HUES64 (cell line): ENCODE measurements around the gene TNFRSF14. TPM values are rescaled to one million over a fixed set of nuclear protein-coding genes. Genes with fewer than 3 reads are reported as not detected.

Source experiments
- H3K27ac ChIP-seq: 2 replicates; pipeline ENCODE4 v1.7.0; 2013; ENCODE audit warnings: low read depth, low read length, inconsistent platforms
- H3K27me3 ChIP-seq: 2 replicates; pipeline ENCODE4 v1.6.1; 2013; ENCODE audit warnings: mild to moderate bottlenecking, low read length; ENCODE audit not compliant: insufficient read depth
- H3K36me3 ChIP-seq: 2 replicates; pipeline ENCODE4 v1.6.1; 2013; ENCODE audit warnings: mild to moderate bottlenecking, low read length; ENCODE audit not compliant: insufficient read depth
- H3K4me1 ChIP-seq: 2 replicates; pipeline ENCODE4 v1.6.1; 2013; ENCODE audit warnings: mild to moderate bottlenecking, low read length, moderate library complexity; ENCODE audit not compliant: insufficient read depth
- H3K4me3 ChIP-seq: 2 replicates; pipeline ENCODE4 v1.5.1; 2013; ENCODE audit warnings: mild to moderate bottlenecking, low read length, moderate library complexity
- H3K9ac ChIP-seq: 2 replicates; pipeline ENCODE4 v1.6.1; 2013; ENCODE audit warnings: mild to moderate bottlenecking, low read depth, low read length
- H3K9me3 ChIP-seq: 2 replicates; pipeline ENCODE4 v1.6.1; 2013; ENCODE audit warnings: low read depth, low read length; ENCODE audit not compliant: insufficient read depth
- WGBS: fragments of 150-250, 120-280 bp; methylation state at CpG from one replicate; pipeline ENCODE4 v1.1.7; 2013; ENCODE audit warnings: missing lambda C conversion rate; 5-methylcytosine and 5-hydroxymethylcytosine counted together
- polyA plus RNA-seq, 2 experiments: library from polyadenylated mRNA; stranded (reverse); fragments of 50-300 nt; gene quantifications; one replicate each; pipeline ENCODE4 v1.2.3, GENCODE V29; 2013

TNFRSF14 gene
- 0.40 TPM for polyA plus RNA-seq (2013, experiment 1 of 2)
- polyA plus RNA-seq (2013, experiment 2 of 2): 0.44 TPM

DNA sequence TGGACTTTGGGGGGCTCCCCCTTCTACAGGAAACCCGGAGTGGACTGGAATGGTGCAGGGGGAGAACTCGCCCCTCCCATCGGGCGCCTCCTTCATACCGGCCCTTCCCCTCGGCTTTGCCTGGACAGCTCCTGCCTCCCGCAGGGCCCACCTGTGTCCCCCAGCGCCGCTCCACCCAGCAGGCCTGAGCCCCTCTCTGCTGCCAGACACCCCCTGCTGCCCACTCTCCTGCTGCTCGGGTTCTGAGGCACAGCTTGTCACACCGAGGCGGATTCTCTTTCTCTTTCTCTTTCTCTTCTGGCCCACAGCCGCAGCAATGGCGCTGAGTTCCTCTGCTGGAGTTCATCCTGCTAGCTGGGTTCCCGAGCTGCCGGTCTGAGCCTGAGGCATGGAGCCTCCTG is at the start of gene TNFRSF14:
Gene TNFRSF14 (plus strand): TSS at position 95 of the 401 bp plus-strand sequence. CDS start 294 bp downstream, at position 389.
- Histone ChIP-seq H3K36me3 (no peaks in the 10 kb centered on the region), H3K4me1 (0 out of 2 replicates have a peak, but pooled peaks cover 5% of the 10 kb centered on the region), H3K27ac (no peak within 1 kb of the TSS), H3K4me3 (no peak within 1 kb of the TSS), H3K9me3 (no peaks in the 10 kb centered on the region), H3K27me3 (no peaks in the 10 kb centered on the region), H3K9ac (no peak within 1 kb of the TSS)
- 57% methylated on average over 15 of the region's 16 CpGs for WGBS

DNA sequence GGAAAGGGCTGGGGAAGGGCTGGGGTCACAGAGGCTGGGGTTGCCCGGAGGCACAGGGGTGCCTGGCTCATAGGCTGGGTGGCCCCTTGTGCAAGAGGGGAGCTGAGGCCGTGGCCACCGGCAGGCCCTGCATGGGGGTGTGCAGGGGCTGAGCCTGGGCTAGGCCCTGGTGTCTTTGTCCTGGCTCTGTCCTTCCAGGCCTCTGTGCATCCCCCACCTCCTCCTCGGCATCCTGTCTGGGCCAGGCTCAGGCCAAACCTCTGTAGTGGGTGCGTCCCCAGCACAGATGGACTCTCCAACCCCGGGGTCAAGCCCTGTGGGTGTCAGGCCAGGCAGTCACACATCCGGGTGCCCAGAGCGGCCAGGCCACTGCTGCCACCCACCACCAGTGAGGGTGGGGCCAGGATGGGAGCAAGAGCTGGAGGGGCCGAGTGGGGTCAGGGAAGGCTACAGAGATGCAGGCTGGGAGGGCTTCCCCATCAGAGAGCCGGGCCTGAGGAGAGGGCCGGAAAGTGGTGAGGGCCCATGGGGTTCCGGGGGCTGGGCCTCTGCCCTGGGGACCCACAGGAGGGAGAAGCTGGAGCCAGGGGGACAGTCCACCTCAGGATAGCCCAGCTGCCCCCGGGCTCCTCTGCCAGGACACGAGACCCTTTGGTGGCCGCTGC is 49.1 kb upstream of the TNFRSF14 start:
- H3K36me3 ChIP-seq: peaks cover 42% of the 10 kb centered on the region
- 73% methylated on average over 15 of the region's 15 CpGs for WGBS

DNA sequence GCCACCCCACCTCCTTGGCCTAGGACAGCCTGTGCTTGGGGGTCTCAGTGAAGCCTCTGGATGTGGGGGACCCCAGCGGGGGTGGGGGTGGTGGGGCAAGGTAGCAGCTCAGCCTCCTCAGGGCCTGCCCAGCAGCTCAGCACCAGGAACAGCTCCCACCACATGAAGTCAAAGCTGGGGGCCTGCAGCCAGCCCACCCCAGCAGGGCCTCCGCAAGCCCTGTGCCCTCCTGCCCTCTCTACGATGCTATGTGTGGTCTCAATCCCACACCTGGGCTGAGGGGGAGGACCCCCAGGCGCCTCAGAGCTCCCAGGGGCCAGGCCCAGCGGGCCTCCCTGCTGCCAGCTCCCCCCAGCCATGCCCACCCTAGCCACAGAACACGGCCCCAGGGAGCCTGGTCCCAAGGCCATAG is 48.4 kb upstream of the TNFRSF14 start:
- H3K9ac ChIP-seq: no peak overlapping the region
- no peak overlapping the region for H3K27ac ChIP-seq
- H3K9me3 ChIP-seq: no peaks in the 10 kb centered on the region
- H3K27me3 ChIP-seq: no peaks in the 10 kb centered on the region
- H3K36me3 ChIP-seq: peaks cover 49% of the 10 kb centered on the region
- 90% methylated on average over 6 of the region's 6 CpGs for WGBS
- H3K4me1 ChIP-seq: no peaks in the 10 kb centered on the region
- no peak overlapping the region for H3K4me3 ChIP-seq

More for the DNA sequence above, 49.1 kb upstream of the TNFRSF14 start:
- Histone ChIP-seq H3K9me3 (no peaks in the 10 kb centered on the region), H3K27ac (no peak overlapping the region), H3K9ac (no peak overlapping the region), H3K4me1 (no peaks in the 10 kb centered on the region), H3K27me3 (no peaks in the 10 kb centered on the region), H3K4me3 (no peak overlapping the region)

DNA sequence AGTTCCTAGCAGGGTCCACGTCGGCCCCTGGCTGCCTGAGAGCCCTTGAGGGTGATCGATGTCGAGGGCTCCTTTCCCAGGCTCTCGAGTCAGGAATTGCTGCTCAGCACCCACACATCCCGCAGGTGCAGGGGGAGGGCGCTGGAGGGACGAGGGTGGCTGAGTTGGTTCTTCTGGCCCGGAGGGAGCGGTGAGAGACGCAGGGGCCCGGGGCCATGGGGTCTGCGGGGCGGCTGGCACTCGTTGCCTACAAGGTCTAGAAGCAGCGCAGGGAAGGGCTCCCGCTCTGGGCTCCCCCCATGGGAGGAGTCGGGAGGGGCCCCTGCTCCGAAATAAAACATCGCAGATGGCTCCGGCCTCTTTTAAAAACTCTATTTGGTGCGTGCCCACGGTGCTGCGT is 48.0 kb upstream of the TNFRSF14 start:
- H3K9me3 ChIP-seq: no peaks in the 10 kb centered on the region
- H3K4me3 ChIP-seq: no peak overlapping the region
- H3K27ac ChIP-seq: no peak overlapping the region
- no peaks in the 10 kb centered on the region for H3K27me3 ChIP-seq
- no peaks in the 10 kb centered on the region for H3K4me1 ChIP-seq
- no peak overlapping the region for H3K9ac ChIP-seq
- WGBS: 90% methylated on average over 23 of the region's 24 CpGs
- H3K36me3 ChIP-seq: peaks cover 53% of the 10 kb centered on the region

DNA sequence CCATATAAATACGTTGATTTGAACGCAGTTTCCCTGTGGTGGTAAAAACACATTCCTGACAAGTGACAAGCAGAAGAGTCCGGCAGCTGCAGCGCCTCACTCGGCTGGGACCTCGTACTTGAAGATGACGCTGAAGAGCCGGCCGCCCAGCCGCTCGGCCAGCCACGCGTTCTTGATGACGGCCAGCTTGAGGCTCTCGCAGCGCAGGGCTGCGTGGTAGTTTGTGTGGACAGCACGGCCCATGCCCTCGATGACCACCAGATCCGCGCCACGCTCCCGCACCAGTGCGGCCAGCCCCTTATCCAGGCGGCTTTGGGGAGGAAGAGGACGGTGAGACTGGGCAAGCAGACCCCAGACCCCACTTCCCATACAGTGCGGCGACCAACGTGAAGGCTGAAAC is 47.4 kb upstream of the TNFRSF14 start:
- no peak overlapping the region for H3K4me3 ChIP-seq
- H3K27me3 ChIP-seq: no peaks in the 10 kb centered on the region
- 97% methylated on average over 29 of the region's 29 CpGs for WGBS
- no peak overlapping the region for H3K9ac ChIP-seq
- H3K9me3 ChIP-seq: no peaks in the 10 kb centered on the region
- no peak overlapping the region for H3K27ac ChIP-seq
- peaks cover 58% of the 10 kb centered on the region for H3K36me3 ChIP-seq
- no peaks in the 10 kb centered on the region for H3K4me1 ChIP-seq

DNA sequence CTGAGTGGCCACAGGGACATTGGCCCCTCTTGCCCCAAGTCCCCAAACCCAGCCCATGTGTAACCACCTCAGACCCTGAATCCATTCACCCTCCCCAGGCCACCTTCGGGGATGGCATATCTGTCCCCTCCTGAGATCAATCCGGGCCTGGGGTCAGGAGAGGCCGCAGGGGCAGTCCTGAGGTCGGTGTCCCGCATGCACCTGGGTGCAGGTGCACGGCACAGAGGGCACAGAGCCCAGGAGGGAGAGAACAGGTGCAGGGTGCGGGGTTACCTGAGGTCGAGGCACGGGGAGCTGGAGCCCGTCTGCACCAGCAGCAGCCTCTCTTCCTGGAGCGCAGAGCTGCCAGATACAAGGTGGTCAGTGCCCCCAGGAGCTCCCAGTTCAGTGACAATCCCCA is 46.6 kb upstream of the TNFRSF14 start:
- Histone ChIP-seq H3K36me3 (peaks cover 63% of the 10 kb centered on the region), H3K9me3 (no peaks in the 10 kb centered on the region), H3K27ac (no peak overlapping the region), H3K4me3 (no peak overlapping the region), H3K4me1 (no peaks in the 10 kb centered on the region), H3K27me3 (no peaks in the 10 kb centered on the region), H3K9ac (no peak overlapping the region)
- WGBS: 94% methylated on average over 11 of the region's 11 CpGs

DNA sequence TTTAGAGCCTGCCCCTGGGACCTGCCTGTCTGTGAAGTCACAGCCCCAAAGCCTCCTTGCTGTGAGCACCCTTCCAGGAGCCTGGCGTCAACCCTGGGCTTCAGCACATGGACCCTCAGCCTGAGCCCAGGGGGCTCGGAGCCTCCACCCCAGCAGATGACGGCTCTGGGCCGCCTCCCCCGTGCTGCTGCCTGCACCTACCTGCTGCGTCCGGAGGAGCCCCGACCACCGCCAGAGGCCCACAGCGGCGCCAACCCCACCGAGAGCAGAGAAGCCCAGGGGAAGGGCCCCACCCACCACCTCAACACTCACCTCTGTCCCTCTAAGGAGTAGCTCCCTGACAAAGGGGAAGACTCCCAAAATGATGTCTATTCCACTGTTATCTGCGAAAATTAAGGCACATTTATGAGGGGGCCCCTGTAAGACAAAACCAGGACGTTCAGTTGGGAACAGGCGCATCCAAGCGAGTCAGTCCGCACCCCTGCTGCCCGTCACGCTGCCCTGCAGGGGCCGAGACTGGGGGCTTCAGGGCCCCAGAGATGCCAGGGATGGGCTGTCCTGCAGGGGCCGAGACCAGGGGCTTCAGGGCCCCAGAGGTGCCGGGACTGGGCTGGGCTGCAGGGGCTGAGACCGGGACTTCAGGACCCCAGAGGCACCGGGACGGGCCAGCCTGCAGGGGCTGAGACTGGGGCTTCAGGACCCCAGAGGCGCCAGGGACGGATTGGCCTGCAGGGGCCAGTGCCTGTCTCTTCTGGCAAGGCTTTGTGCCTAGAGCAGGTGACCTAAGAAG is 45.6 kb upstream of the TNFRSF14 start:
- Histone ChIP-seq H3K36me3 (peaks cover 71% of the 10 kb centered on the region), H3K27me3 (no peaks in the 10 kb centered on the region), H3K4me3 (no peak overlapping the region), H3K9me3 (no peaks in the 10 kb centered on the region), H3K4me1 (no peaks in the 10 kb centered on the region), H3K27ac (no peak overlapping the region), H3K9ac (no peak overlapping the region)
- WGBS: 93% methylated on average over 27 of the region's 27 CpGs

DNA sequence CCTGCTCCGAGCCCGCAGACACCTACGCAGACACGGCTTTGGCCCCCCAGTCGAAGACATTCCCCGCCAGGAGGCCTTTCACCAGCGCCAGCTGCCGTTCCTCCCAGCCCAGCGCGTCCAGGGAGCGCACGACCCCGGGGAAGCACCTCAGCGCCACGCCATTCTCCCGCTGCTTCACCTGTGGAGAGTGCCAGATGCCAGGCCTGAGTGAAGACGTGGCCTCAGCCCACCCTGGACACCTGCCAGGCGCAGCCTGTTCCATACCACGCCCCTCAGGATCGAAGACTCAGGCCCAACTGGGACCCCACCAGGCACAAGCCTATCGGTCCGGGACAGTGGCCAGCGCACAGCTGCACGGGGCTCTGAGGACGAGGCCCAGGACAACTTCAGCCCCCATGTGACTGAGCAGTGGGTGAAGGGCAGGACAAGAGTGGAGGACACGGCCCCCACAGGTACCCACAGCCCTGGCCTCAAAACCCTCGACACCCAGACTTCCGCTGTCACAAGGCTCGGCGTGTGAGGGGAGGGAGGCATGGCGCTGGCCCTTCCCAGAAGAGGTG is 43.2 kb upstream of the TNFRSF14 start:
- Histone ChIP-seq H3K36me3 (peaks cover 93% of the 10 kb centered on the region), H3K9ac (no peak overlapping the region), H3K27ac (no peak overlapping the region), H3K4me3 (no peak overlapping the region), H3K27me3 (no peaks in the 10 kb centered on the region), H3K9me3 (no peaks in the 10 kb centered on the region), H3K4me1 (no peaks in the 10 kb centered on the region)
- 95% methylated on average over 31 of the region's 31 CpGs for WGBS

DNA sequence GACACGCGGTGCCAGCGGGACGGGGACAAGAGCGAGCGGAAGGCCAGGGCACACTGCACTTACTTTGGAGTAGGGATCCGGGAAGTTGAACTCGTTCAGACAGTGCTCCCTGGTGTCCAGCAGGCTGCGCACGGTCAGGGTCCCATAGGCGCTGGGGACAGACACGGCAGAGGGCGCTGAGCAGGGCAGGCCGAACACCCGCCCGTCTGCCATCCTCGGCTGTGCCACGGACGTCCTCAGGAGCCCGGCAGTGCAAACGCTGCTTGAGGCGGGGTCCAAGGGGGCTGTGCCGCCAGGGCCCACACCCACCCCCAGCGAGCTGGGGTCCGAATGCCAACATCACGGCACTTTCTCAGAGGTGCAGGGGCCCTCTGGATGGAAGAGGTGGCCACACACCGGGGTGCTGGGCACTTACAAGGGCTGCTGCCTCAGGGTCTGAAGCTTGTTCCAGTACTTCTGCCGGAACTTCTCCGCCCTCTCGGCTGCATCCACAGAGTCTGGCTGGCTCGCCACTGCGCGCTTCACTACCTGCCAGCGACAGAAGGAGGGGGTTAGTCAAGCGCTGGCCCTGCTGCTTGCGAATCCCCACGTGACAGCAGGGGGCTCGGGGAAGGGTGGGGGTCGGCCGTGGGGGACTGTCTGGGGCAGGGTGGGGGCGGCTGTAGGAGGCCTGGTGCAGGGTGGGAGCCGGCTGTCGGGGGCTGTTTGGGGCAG is 42.1 kb upstream of the TNFRSF14 start:
- no peaks in the 10 kb centered on the region for H3K4me1 ChIP-seq
- H3K9me3 ChIP-seq: no peaks in the 10 kb centered on the region
- H3K4me3 ChIP-seq: no peak overlapping the region
- 96% methylated on average over 43 of the region's 43 CpGs for WGBS
- no peak overlapping the region for H3K27ac ChIP-seq
- H3K9ac ChIP-seq: no peak overlapping the region
- H3K27me3 ChIP-seq: no peaks in the 10 kb centered on the region
- H3K36me3 ChIP-seq: peaks cover 94% of the 10 kb centered on the region

DNA sequence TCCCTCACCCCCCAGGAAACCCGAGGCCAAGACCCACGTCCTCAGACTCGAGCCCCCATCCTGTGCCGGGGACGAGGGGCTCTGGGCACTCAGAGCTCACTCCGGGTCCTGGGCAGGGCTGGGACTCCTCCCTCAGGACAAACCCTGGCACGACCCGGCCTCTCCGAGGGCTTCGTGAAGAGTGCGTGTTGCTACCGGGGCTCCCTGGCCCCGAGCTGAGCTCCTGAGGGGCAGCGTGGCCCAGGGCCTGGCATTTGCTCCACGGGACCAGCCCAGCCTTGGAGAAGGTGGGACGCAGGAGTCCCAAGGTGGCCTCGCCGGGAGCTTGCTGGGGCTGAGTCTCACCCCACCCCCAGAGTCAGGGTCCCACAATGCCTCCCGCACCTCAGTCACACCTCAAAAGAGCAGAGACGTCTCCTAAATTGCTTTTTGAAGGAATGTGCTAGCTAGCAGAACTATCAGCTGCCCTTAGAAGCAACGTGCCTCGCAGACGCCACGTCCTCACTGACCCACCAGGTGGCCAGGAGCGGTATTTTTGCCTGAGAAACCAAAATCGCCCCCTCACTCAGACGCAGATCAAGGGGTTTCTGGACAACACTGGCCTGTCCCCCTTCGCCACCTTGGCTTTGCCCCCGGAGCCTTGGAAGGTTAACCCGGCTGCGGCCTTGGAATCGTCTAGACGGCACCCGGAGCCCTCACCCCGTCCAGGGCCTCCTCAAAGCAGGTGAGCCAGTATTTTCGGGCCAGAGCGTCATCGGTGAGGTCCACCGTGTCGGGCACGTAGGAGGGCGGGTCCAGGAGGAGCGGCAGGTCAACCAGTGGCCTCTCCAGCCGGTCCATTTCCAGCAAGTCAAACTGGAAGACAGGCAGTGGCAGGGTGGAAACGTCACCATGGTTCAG is 41.1 kb upstream of the TNFRSF14 start:
- no peaks in the 10 kb centered on the region for H3K4me1 ChIP-seq
- H3K9me3 ChIP-seq: no peaks in the 10 kb centered on the region
- H3K9ac ChIP-seq: no peak overlapping the region
- H3K36me3 ChIP-seq: peaks cover 93% of the 10 kb centered on the region
- no peak overlapping the region for H3K27ac ChIP-seq
- WGBS: 94% methylated on average over 45 of the region's 45 CpGs
- no peaks in the 10 kb centered on the region for H3K27me3 ChIP-seq
- no peak overlapping the region for H3K4me3 ChIP-seq
